ENCODE data around the gene SH3BGRL3.
"Not testable (repeated sequence)": the region's sequence is repeated elsewhere in the genome, so short reads cannot be mapped to it uniquely, and the experiment has no call there.

The SH3BGRL3 gene

GRCh38 chr1:26307966-26308899, 28.3 kb downstream of the SH3BGRL3 start:
- in situ Hi-C loops (cut with MboI; ENCODE audit: low sequenced_read_pairs), result not testable (repeated sequence)

DNA sequence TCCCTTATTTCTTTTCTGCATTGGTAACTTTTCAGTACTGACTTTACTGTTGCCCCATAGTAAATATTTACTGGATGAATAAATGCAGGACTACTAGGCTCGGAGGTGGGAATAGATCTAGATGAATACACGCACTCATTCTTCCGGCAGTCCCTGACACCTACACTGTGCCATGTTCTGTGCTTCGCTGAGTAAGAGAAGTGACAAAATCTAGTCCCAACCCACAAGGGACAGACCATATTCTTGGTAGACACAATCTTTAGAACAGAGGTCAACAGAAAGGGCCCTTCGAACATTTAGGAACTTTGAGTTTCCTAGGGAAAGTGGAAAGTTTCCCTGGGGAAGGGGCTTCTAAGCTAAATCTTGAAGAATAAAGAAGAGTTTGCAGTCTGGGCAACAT, 34.6 kb downstream of the SH3BGRL3 start:
- in situ Hi-C loops (cut with MboI; ENCODE audit: low sequenced_read_pairs), result no loop called here

DNA sequence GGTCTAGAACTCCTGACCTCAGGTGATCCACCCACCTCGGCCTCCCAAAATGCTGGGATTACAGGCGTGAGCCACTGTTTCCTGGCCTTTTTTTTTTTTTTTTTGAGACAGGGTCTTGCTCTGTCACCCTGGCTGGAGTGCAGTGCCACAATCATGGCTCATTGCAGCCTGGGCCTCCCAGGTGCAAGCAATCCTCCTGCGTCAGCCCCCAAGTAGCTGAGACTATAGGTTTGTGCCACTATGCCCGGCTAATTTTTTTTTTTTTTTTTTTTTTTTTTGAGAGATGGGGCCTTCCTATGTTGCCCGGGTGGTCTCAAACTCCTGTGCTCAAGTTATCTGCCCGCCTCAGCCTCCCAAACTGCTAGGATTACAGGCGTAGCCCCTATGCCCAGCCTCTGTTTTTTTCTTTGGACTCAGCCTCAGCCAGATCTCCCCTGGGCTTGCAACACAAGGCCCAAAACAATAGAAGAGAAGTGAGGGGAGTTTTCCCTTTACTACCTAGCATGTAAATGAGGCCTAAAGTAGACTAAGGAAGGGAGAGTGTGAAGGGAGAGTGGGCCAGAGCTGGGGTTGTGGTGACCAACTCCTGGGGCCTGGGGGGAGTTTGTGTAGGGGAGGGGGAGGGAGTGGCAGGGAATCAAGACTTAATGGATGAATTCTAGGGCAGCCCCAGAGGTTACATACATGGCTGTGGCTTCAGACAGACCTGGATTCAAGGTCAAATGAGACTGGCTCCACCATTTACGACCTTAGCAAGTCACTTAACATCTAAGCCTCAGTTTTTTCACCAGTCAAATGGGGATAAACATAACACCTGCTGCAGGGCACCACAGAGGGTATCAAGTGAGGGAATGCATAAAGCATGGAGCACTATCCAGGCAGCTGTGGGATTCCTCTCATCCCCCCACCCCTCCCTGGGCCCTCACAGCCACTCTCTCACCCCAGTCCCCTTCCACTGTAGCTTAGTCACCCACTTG, 36.3 kb downstream of the SH3BGRL3 start:
- in situ Hi-C loops (cut with MboI; ENCODE audit: low sequenced_read_pairs), result no loop called here

- in situ Hi-C loops (cut with MboI; ENCODE audit: low sequenced_read_pairs), result no loop called here
Observed at GRCh38 chr1:26317146-26317545, 37.3 kb downstream of the SH3BGRL3 start.

GRCh38 chr1:26317612-26318337, 37.9 kb downstream of the SH3BGRL3 start, which contains the start of gene CD52:
TSS of gene CD52 (plus strand) at chr1:26317958. CDS start at chr1:26318018, 60 bp downstream.
- in situ Hi-C loops (cut with MboI; ENCODE audit: low sequenced_read_pairs), result no loop called here

DNA sequence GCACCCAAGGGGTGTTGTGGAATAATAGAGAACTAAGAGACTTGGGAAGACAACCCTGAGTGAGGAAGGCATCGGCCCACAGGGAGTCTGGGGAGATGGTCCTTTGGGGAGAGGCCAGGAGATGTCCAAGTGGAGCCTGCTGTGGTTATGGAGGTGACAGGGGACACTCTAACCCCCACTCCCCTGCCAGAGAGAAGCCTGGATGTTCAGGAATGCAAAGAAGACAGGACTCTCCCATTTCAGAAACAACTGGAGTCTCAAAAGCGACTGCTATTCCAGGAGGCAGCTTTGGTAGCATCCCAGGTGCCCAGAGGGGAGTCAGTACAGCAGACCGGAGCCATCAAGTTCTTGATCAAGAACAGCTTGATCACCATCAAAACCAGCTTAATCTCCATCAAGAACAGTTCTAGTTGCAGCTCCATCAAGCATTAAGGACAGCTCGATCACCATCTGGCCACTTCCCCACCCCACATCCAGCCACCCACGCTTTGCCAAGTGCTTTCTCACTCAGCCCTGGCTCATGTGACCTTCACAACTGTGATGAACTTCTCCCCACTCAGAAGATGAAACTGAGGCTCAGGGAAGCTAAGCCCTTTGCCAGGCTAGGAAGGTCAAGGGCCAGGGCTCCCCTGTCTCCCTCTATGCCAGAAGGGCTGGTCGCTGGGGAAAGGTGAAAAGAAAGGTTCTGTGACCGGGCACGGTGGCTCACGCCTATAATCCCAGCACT, 38.6 kb downstream of the SH3BGRL3 start:
- in situ Hi-C loops (cut with MboI; ENCODE audit: low sequenced_read_pairs), result no loop called here

- in situ Hi-C loops (cut with MboI; ENCODE audit: low sequenced_read_pairs), result loop anchor here (5.0 kb wide), 1 partner anchor 34 kb away; no protein-coding TSS in a partner anchor
Observed at GRCh38 chr1:26320896-26321295, 41.0 kb downstream of the SH3BGRL3 start.

DNA sequence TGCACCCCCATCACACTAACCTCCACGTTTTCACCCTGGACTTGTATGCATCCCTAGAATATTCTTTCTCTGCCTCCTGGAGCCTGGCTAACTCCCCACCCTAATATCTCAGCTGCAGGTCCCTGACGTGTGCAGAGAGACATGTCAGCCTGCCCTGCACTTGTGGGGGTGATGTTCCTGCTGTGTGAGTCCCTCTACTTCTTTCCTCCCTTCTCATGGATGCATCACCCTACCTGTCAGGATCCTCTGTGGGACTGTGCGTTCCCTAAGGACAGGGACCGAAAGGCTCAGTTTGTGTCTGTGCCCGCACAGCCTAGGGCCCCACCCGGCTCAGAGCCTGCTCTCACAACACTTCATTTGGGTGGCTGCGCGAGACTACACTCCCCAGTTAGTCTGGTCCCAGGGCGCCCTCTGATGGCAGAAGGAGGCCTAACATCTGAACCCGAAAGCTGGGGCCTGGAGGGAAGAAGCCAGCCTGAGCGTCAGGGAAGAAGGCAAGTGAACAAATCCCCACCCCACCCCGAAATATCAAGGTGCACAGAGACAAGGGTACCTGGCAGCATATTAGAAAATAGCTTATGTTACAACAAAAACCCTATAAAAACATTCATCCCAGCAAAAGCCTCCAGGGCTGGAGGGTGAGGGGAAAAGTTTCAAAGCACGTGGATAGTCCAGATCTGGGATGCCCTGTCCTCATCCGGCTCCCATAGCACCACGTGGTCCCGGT, 41.6 kb downstream of the SH3BGRL3 start:
- in situ Hi-C loops (cut with MboI; ENCODE audit: low sequenced_read_pairs), result loop anchor here (5.0 kb wide), 1 partner anchor 34 kb away; no protein-coding TSS in a partner anchor

DNA sequence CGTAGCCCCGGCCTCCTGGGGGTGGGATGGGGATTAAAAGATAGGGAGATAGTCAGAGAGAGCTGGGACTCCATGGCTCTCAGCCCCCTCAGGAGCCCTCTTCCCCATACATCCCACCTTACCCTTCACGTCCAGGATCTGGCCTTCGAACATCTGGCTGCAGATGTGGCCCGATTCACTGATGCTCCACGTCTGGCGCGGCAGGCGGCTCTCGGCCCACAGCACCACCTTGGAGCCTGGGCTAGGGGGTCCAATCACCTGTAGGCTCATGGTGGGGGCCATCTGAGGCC, 42.1 kb downstream of the SH3BGRL3 start:
- in situ Hi-C loops (cut with MboI; ENCODE audit: low sequenced_read_pairs), result loop anchor here (5.0 kb wide), 1 partner anchor 35 kb away; no protein-coding TSS in a partner anchor

DNA sequence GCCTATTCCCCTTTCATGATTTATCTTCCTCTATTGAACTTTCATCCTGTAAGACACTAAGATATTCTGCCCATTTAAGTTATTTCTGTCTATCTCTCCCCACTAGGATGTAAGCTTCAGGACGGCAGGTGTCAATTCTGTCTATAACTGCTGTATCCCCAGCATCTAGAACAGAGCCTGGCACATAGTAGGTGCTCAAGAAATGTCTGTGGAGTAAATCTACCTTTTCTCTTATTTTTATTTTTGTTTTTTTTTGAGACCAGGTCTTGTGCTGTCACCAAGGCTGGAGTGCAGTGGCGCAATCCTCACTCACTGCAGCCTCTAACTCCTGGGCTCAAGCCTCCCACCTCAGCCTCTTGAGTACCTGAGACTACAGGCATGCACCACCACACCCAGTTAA, 43.5 kb downstream of the SH3BGRL3 start:
- in situ Hi-C loops (cut with MboI; ENCODE audit: low sequenced_read_pairs), result loop anchor here (5.0 kb wide), 1 partner anchor 36 kb away; no protein-coding TSS in a partner anchor

DNA sequence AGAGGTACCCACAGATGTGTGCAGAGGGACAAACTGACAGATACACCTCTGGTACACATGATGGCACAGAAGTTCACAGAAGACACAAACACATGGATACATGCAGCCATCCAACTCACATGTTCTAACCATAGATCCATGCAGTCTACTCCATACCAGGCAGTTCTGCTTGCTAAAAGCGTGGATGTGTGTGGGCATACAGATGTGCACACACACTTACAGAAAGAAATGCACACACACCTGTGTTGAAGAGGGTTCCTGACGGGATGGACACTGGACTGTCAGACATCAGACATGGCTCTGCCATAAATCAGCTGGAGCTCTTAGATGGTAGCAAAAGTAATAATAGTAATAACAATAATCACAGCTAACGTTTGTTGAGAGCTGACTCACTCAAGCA, 44.7 kb downstream of the SH3BGRL3 start:
- in situ Hi-C loops (cut with MboI; ENCODE audit: low sequenced_read_pairs), result loop anchor here (5.0 kb wide), 1 partner anchor 37 kb away; no protein-coding TSS in a partner anchor

DNA sequence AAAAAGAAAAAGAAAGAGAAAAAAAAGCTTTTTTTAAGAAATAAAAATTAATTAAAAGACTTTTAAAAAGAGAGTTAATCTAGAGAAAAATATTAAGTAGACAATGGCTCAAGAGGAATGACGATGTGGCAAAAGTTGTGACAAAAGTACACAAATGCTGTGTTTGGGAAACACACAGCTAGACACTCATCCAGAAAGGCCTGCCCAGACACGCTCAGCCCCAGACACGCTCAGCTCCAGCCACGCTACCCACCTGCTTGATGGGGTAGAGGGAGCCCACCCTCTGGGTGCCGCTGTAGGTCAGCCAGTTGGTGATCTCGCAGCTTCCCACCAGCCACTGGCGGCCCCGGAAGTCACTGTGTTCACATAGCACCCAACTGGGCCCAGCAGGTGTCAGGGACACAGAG, 48.1 kb downstream of the SH3BGRL3 start:
- in situ Hi-C loops (cut with MboI; ENCODE audit: low sequenced_read_pairs), result no loop called here

DNA sequence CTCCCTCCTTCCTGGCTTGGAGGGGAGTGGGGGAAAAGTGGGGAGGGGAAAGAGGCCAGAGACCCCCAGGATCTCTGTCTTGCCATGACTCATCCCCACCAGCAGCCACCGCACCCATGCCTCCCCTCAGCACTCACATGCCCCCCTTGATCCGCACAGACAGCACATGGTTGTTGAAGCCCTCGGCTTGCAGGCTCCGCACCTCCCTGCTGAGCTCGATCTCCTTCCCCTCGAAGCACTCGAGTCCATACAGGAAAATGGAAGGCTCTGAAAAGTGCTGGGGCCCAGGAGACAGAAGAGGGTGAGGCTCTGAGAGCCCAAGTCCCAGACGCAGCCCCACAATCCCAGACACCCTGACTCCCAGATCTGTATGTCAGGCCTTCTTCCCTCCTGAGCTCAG, 48.7 kb downstream of the SH3BGRL3 start:
- in situ Hi-C loops (cut with MboI; ENCODE audit: low sequenced_read_pairs), result no loop called here

GRCh38 chr1:26329380-26329779, 49.5 kb downstream of the SH3BGRL3 start:
- in situ Hi-C loops (cut with MboI; ENCODE audit: low sequenced_read_pairs), result not testable (repeated sequence)

DNA sequence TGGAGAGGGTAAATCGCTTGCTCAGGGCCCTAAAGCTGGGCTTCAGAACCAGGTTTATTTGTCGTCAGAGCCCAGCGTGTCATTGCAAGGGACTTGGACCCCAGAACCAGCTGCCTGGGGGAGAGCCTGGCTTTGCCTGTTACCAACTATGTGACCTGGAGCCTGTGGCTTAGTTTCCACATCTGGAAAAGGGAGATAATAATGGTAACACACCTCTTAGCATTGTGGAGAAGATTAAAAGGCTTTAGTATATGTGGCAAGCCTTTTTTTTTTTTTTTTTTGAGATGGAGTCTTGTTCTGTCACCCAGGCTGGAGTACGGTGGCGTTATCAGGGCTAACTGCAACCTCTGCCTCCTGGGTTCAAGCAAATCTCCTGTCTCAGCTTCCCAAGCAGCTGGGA, 50.4 kb downstream of the SH3BGRL3 start:
- in situ Hi-C loops (cut with MboI; ENCODE audit: low sequenced_read_pairs), result no loop called here

Measured in HL-60/S4 (cell line).